Astrocyte (in vitro differentiated cells and primary cell): Measurements from ENCODE around the gene DTNB. TPM values are rescaled to one million over a fixed set of nuclear protein-coding genes. Genes with fewer than 3 reads are reported as not detected.

Source experiments
- DNase-seq: peaks from one replicate; pipeline ENCODE4 v3.0.0-alpha.2; 2010; ENCODE audit warnings: low read depth
- FAIRE-seq: peaks from 2 replicates; lab custom pipeline; 2011; peaks lifted over from hg19 to GRCh38; lab: Jason Lieb, UNC
- H2AFZ ChIP-seq: 2 replicates; pipeline ENCODE4 v1.6.0; 2012; ENCODE audit warnings: low read depth, low read length, inconsistent platforms
- H3K27ac ChIP-seq: 2 replicates; pipeline ENCODE4 v1.5.1; 2011; ENCODE audit warnings: low read depth, low read length, inconsistent platforms
- H3K27me3 ChIP-seq: 2 replicates; pipeline ENCODE4 v1.6.0; 2011; ENCODE audit warnings: low read length, inconsistent platforms; ENCODE audit not compliant: insufficient read depth
- H3K36me3 ChIP-seq: 2 replicates; pipeline ENCODE4 v1.5.1; 2011; ENCODE audit warnings: low read length, inconsistent platforms; ENCODE audit not compliant: insufficient read depth
- H3K4me1 ChIP-seq: 2 replicates; pipeline ENCODE4 v1.5.1; 2011; ENCODE audit warnings: low read length, inconsistent platforms; ENCODE audit not compliant: insufficient read depth
- H3K4me2 ChIP-seq: 2 replicates; pipeline ENCODE4 v1.6.0; 2012; ENCODE audit warnings: low read length, inconsistent platforms
- H3K4me3 ChIP-seq: 2 replicates; pipeline ENCODE4 v1.5.1; 2011; ENCODE audit warnings: low read depth, mild to moderate bottlenecking, low read length, inconsistent platforms; ENCODE audit not compliant: insufficient read depth
- H3K79me2 ChIP-seq: 2 replicates; pipeline ENCODE4 v1.6.0; 2012; ENCODE audit warnings: mild to moderate bottlenecking, low read length, inconsistent platforms; ENCODE audit not compliant: insufficient read depth
- H3K9ac ChIP-seq: 2 replicates; pipeline ENCODE4 v1.6.0; 2012; ENCODE audit warnings: mild to moderate bottlenecking, low read length, inconsistent platforms
- H3K9me3 ChIP-seq: 2 replicates; pipeline ENCODE4 v1.5.1; 2012; ENCODE audit warnings: low read depth, mild to moderate bottlenecking, low read length, inconsistent platforms; ENCODE audit not compliant: insufficient read depth
- H4K20me1 ChIP-seq: 2 replicates; pipeline ENCODE4 v1.6.0; 2012; ENCODE audit warnings: low read length, inconsistent platforms; ENCODE audit not compliant: insufficient read depth
- H3K27ac Mint-ChIP-seq: one replicate; pipeline ENCODE4 v1.8.0; 2021; ENCODE audit warnings: mild to moderate bottlenecking, mixed read lengths; ENCODE audit not compliant: unreplicated experiment
- H3K27me3 Mint-ChIP-seq: one replicate; pipeline ENCODE4 v1.8.0; 2021; ENCODE audit warnings: low read depth, mixed read lengths; ENCODE audit not compliant: unreplicated experiment
- H3K36me3 Mint-ChIP-seq: one replicate; pipeline ENCODE4 v1.8.0; 2021; ENCODE audit warnings: low read depth, mixed read lengths; ENCODE audit not compliant: unreplicated experiment
- H3K4me1 Mint-ChIP-seq: one replicate; pipeline ENCODE4 v1.8.0; 2021; ENCODE audit warnings: low read depth, mixed read lengths; ENCODE audit not compliant: unreplicated experiment
- H3K4me3 Mint-ChIP-seq: one replicate; pipeline ENCODE4 v1.8.0; 2021; ENCODE audit warnings: mild to moderate bottlenecking, moderate library complexity, mixed read lengths; ENCODE audit not compliant: unreplicated experiment
- H3K9me3 Mint-ChIP-seq: one replicate; pipeline ENCODE4 v1.8.0; 2021; ENCODE audit warnings: mild to moderate bottlenecking, mixed read lengths; ENCODE audit not compliant: unreplicated experiment
- CTCF ChIP-seq: IDR thresholded peaks from 2 replicates; pipeline ENCODE4 v1.5.1; 2011; ENCODE audit warnings: low read depth, mild to moderate bottlenecking, inconsistent platforms, low read length, moderate library complexity; ENCODE audit not compliant: insufficient read depth
- EZH2 ChIP-seq: IDR thresholded peaks from 2 replicates; pipeline ENCODE4 v1.6.1; 2012; ENCODE audit warnings: mild to moderate bottlenecking, low read length, inconsistent platforms; ENCODE audit not compliant: insufficient read depth
- total RNA-seq: library from RNA; stranded (reverse); gene quantifications from 2 replicates; pipeline ENCODE4 v1.2.1, GENCODE V29; 2021

DTNB gene
- total RNA-seq, 1 donor from 2014 or later, result 5.1 TPM

- FAIRE-seq (no peak), DNase-seq (no peak)
- TF ChIP-seq CTCF, result no peak
- no peak for TF ChIP-seq EZH2
- no peak overlapping the region for H3K4me3 Mint-ChIP-seq
- H3K27me3 Mint-ChIP-seq, result no peaks in the 10 kb centered on the region
- H3K27ac Mint-ChIP-seq, result no peak overlapping the region
- no peak overlapping the region for H3K4me2 ChIP-seq
- no peak overlapping the region for H3K4me3 ChIP-seq
- H2AFZ ChIP-seq, result no peak overlapping the region
- H4K20me1 ChIP-seq, result no peaks in the 10 kb centered on the region
- no peaks in the 10 kb centered on the region for H3K79me2 ChIP-seq
- no peak overlapping the region for H3K9ac ChIP-seq
- no peaks in the 10 kb centered on the region for H3K4me1 ChIP-seq
- no peaks in the 10 kb centered on the region for H3K9me3 ChIP-seq
- no peaks in the 10 kb centered on the region for H3K36me3 ChIP-seq
- H3K27me3 ChIP-seq, result no peaks in the 10 kb centered on the region
- H3K27ac ChIP-seq, result no peak overlapping the region
- peaks cover 2% of the 10 kb centered on the region for H3K4me1 Mint-ChIP-seq
- no peaks in the 10 kb centered on the region for H3K36me3 Mint-ChIP-seq
- no peaks in the 10 kb centered on the region for H3K9me3 Mint-ChIP-seq
Measured at GRCh38 chr2:25598911-25599310, 74.5 kb downstream of the DTNB start.

GRCh38 chr2:25598332-25598731, 75.0 kb downstream of the DTNB start:
- H3K27me3 Mint-ChIP-seq, result no peaks in the 10 kb centered on the region

More at GRCh38 chr2:25598332-25598731, 75.0 kb downstream of the DTNB start:
- Mint-ChIP-seq H3K4me1 (peaks cover 2% of the 10 kb centered on the region), H3K9me3 (no peaks in the 10 kb centered on the region), H3K36me3 (no peaks in the 10 kb centered on the region), H3K4me3 (no peak overlapping the region), H3K27ac (peak overlapping the region; percentile 48)
- FAIRE-seq (no peak), DNase-seq (no peak)
- H3K4me1 ChIP-seq, result no peaks in the 10 kb centered on the region
- no peak overlapping the region for H3K9ac ChIP-seq
- no peaks in the 10 kb centered on the region for H4K20me1 ChIP-seq
- TF ChIP-seq EZH2 (no peak), CTCF (no peak)
- no peak overlapping the region for H3K27ac ChIP-seq
- H3K4me2 ChIP-seq, result no peak overlapping the region
- no peaks in the 10 kb centered on the region for H3K27me3 ChIP-seq
- H3K4me3 ChIP-seq, result no peak overlapping the region
- no peak overlapping the region for H2AFZ ChIP-seq
- no peaks in the 10 kb centered on the region for H3K9me3 ChIP-seq
- no peaks in the 10 kb centered on the region for H3K79me2 ChIP-seq
- no peaks in the 10 kb centered on the region for H3K36me3 ChIP-seq
